Erythroblast (primary cell): ENCODE measurements around the gene FXYD3.

Experiments
- DNase-seq, 2 experiments: peaks; one replicate each; lab custom pipeline; 2025; lab: John Stamatoyannopoulos, UW
- GATA1 ChIP-seq: IDR thresholded peaks from 2 replicates; pipeline ENCODE4 v1.6.1; 2011; ENCODE audit warnings: low read depth, mild to moderate bottlenecking, control low read depth, low read length, moderate library complexity
- POLR2A ChIP-seq: IDR thresholded peaks from 2 replicates; pipeline ENCODE4 v1.6.1; 2011; ENCODE audit warnings: mild to moderate bottlenecking, low read length

The FXYD3 gene

GRCh38 chr19:35132254-35132653 lies 16.6 kb downstream of the FXYD3 start:
- TF ChIP-seq GATA1 (no peak), POLR2A (no peak)
- no peak for DNase-seq

- TF ChIP-seq GATA1 (no peak), POLR2A (no peak)
- DNase-seq = no peak
Observed at GRCh38 chr19:35133826-35134225, 18.2 kb downstream of the FXYD3 start.

- TF ChIP-seq GATA1 = no peak
- no peak for TF ChIP-seq POLR2A
- DNase-seq = no peak
Observed at GRCh38 chr19:35134601-35135242, 19.1 kb downstream of the FXYD3 start, which contains the start of gene LGI4. TSS of gene LGI4 (minus strand) at chr19:35135059. CDS start at chr19:35134680, 379 bp downstream.

GRCh38 chr19:35135389-35135909 lies 19.8 kb downstream of the FXYD3 start:
- TF ChIP-seq POLR2A (no peak), GATA1 (no peak)
- peak; percentile 68 to 79 for DNase-seq

- DNase-seq = no peak
Observed at GRCh38 chr19:35136231-35136630, 20.6 kb downstream of the FXYD3 start.

GRCh38 chr19:35136977-35137702 lies 21.5 kb downstream of the FXYD3 start:
- TF ChIP-seq GATA1 = no peak
- no peak for TF ChIP-seq POLR2A
- no peak for DNase-seq

More at GRCh38 chr19:35136231-35136630, 20.6 kb downstream of the FXYD3 start:
- TF ChIP-seq POLR2A = no peak
- no peak for TF ChIP-seq GATA1

GRCh38 chr19:35138305-35138892 lies 22.8 kb downstream of the FXYD3 start, which contains the start of gene FXYD1:
TSS of gene FXYD1 (plus strand) at chr19:35138824. CDS start at chr19:35140080, 1,256 bp downstream.
- no peak for DNase-seq
- TF ChIP-seq GATA1 (no peak), POLR2A (no peak)

GRCh38 chr19:35140207-35140961 lies 24.8 kb downstream of the FXYD3 start:
- TF ChIP-seq GATA1 (no peak), POLR2A (no peak)
- DNase-seq = no peak

GRCh38 chr19:35140962-35141836 lies 25.6 kb downstream of the FXYD3 start:
- TF ChIP-seq GATA1 (no peak), POLR2A (no peak)
- DNase-seq = peak; percentile 87 to 92

- TF ChIP-seq POLR2A (no peak), GATA1 (no peak)
- no peak for DNase-seq
Observed at GRCh38 chr19:35141837-35142605, 26.4 kb downstream of the FXYD3 start.

- TF ChIP-seq GATA1 (no peak), POLR2A (no peak)
- peak; percentile 53 to 65 for DNase-seq
Observed at GRCh38 chr19:35142606-35143230, 27.1 kb downstream of the FXYD3 start.
